ENCODE measurements around the gene SIRT1.
"Not testable (repeated sequence)": the region's sequence is repeated elsewhere in the genome, so short reads cannot be mapped to it uniquely, and the experiment has no call there.

Gene SIRT1

DNA sequence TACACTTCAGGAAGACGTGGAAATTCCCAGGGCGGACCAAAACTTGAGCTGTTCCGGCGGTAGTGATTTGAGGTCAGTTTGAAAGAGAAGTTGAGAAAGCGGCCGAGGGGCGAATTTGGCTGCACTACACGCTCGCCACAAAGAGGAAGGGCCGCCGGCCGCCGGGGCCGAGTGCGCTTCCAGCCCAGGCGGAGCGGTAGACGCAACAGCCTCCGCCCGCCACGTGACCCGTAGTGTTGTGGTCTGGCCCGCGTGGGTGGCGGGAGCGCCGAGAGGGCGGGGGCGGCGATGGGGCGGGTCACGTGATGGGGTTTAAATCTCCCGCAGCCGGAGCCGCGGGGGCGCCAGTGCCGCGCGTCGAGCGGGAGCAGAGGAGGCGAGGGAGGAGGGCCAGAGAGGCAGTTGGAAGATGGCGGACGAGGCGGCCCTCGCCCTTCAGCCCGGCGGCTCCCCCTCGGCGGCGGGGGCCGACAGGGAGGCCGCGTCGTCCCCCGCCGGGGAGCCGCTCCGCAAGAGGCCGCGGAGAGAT lies at the start of gene SIRT1:
SIRT1 (plus strand) TSS at position 344 of the 529 bp plus-strand sequence; CDS start at position 410, 66 bp downstream.
- H3K36me3 ChIP-seq (ENCODE audit: control insufficient read depth, insufficient read depth, low read length) = peaks cover 30% of the 10 kb centered on the region
- H3K27me3 ChIP-seq (ENCODE audit: control insufficient read depth, insufficient read depth, low read length) = no peaks in the 10 kb centered on the region
- H3K4me1 ChIP-seq (ENCODE audit: control insufficient read depth, insufficient read depth, low read length) = peaks cover 5% of the 10 kb centered on the region; the same call in 1 of the 2 replicates
- H3K9ac ChIP-seq (ENCODE audit: low read length) = peak within 1 kb of the TSS; percentile 88
- peak within 1 kb of the TSS; percentile 80; the same call in 1 of the 2 replicates for H3K27ac ChIP-seq (ENCODE audit: low read depth, low read length)
- peak within 1 kb of the TSS; percentile 88 for H3K4me3 ChIP-seq (ENCODE audit: low read depth, low read length)
- H3K9me3 ChIP-seq (ENCODE audit: control insufficient read depth, insufficient read depth, low read depth, low read length) = no peaks in the 10 kb centered on the region

DNA sequence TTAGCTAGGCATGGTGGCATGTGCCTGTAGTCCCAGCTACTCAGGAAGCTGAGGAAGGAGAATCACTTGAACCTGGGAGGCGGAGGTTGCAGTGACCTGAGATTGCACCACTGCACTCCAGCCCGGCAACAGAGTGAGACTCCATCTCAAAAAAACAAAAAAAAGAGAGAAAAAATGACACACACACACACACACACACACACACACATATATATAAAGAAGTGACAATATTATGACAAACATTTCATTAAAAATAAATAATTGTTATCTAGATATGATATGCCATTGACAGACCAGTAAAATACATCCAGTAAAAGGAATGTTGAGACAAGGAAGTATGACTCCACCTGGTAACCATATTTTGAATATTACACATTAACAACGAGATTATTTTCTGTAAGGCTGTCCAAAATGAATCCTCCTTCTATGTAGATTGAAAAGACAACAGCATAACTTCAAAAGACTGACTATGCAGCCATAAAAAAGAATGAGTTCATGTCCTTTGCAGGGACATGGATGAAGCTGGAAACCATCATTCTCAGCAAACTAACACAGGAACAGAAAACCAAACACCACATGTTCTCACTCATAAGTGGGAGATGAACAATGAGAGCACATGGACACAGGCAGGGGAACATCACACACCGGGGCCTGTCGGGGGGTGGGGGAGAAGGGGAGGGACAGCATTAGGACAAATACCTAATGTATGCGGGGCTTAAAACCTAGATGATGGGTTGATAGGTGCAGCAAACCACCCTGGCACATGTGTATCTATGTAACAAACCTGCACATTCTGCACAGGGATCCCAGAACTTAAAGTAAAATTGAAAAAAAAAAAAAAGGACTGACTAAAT lies 48.7 kb upstream of the SIRT1 start:
- not testable (repeated sequence) for H3K36me3 ChIP-seq (ENCODE audit: control insufficient read depth, insufficient read depth, low read length); H3K27ac ChIP-seq (ENCODE audit: low read depth, low read length); H3K4me3 ChIP-seq (ENCODE audit: low read depth, low read length); H3K4me1 ChIP-seq (ENCODE audit: control insufficient read depth, insufficient read depth, low read length); H3K9ac ChIP-seq (ENCODE audit: low read length); H3K9me3 ChIP-seq (ENCODE audit: control insufficient read depth, insufficient read depth, low read depth, low read length); H3K27me3 ChIP-seq (ENCODE audit: control insufficient read depth, insufficient read depth, low read length)

DNA sequence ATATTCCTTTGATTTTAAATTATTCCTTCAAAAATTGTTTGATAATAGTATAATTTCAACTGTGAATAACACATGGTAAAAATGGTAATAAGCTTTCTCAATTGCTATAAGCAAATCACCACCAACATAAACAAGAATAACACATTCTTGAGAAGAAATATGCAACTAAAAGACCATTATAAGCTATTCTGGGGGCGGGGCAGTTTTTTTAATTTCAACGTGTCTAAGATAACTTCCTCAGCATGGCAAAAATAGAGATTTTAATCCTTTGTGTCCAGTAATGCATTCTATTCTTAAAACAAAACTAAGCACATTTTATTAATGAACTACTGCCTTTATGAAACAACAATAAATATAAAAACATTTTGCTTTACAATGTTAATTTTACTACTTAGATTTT lies 48.0 kb upstream of the SIRT1 start:
- Histone ChIP-seq H3K36me3 (ENCODE audit: control insufficient read depth, insufficient read depth, low read length) (no peaks in the 10 kb centered on the region), H3K9ac (ENCODE audit: low read length) (no peak overlapping the region), H3K27me3 (ENCODE audit: control insufficient read depth, insufficient read depth, low read length) (no peaks in the 10 kb centered on the region), H3K27ac (ENCODE audit: low read depth, low read length) (no peak overlapping the region), H3K4me3 (ENCODE audit: low read depth, low read length) (no peak overlapping the region), H3K9me3 (ENCODE audit: control insufficient read depth, insufficient read depth, low read depth, low read length) (peaks cover 4% of the 10 kb centered on the region; the same call in 1 of the 2 replicates), H3K4me1 (ENCODE audit: control insufficient read depth, insufficient read depth, low read length) (no peaks in the 10 kb centered on the region)

DNA sequence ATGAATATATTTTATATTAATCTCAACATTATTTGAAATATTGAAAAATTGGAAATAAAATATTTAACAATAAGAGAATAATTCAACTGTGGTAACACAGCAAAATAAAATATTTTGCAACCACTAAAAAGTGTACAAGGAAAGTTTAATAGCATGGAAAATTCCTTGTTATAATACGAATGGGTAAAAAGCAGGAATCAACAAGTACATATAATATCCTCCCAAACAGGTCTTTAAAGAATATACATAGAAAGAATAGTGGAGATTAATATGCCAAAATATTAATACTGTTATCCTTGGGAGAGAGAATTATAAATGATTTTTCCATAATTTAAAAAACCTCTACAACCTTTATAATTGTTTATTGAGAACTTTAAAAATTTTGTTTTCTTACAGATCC lies 47.5 kb upstream of the SIRT1 start:
- Histone ChIP-seq H3K4me3 (ENCODE audit: low read depth, low read length) (no peak overlapping the region), H3K4me1 (ENCODE audit: control insufficient read depth, insufficient read depth, low read length) (no peaks in the 10 kb centered on the region), H3K27ac (ENCODE audit: low read depth, low read length) (no peak overlapping the region), H3K27me3 (ENCODE audit: control insufficient read depth, insufficient read depth, low read length) (no peaks in the 10 kb centered on the region), H3K36me3 (ENCODE audit: control insufficient read depth, insufficient read depth, low read length) (no peaks in the 10 kb centered on the region), H3K9me3 (ENCODE audit: control insufficient read depth, insufficient read depth, low read depth, low read length) (peaks cover 6% of the 10 kb centered on the region), H3K9ac (ENCODE audit: low read length) (no peak overlapping the region)

DNA sequence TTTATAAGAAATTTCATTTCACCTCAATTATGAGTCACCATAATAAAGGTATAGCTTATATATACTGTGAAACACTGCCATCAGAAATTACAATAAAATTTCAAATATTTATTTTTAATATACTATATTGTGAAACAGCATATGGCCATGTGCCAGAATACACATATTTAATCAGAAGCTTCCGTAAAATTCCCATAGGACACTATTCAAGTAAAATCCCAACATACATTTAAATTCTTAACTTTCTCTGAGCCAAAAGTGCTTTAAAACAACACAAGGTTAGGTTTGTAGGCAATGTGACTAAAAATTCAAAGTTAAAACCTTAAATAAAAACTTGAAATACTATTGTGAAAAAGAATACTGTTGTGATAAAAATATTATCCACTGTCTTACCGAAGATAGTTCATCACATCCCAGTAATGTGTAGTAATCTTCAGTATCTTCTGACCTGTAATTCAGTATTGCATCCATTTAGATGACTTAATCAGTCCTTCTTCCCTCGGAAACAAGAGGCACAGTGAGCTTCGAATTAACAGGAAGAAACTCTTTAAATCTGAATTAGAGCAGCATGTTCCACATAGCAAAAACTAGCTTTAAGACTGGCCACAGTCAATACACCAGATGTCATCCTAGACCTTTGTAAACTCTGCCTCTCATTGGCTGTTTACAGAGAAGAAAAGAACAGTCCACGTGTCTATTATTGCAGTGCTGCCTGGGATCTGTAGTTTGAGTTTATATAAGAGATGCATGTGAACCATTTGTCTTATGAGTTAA lies 46.7 kb upstream of the SIRT1 start, which contains the start of gene DNAJC12:
DNAJC12 (minus strand) TSS at position 648 of the 774 bp plus-strand sequence; CDS start at position 471, 177 bp downstream.
- no peak within 1 kb of the TSS for H3K9ac ChIP-seq (ENCODE audit: low read length)
- peak within 1 kb of the TSS; percentile 6; the same call in 1 of the 2 replicates for H3K4me3 ChIP-seq (ENCODE audit: low read depth, low read length)
- H3K27me3 ChIP-seq (ENCODE audit: control insufficient read depth, insufficient read depth, low read length) = no peaks in the 10 kb centered on the region
- H3K36me3 ChIP-seq (ENCODE audit: control insufficient read depth, insufficient read depth, low read length) = no peaks in the 10 kb centered on the region
- H3K4me1 ChIP-seq (ENCODE audit: control insufficient read depth, insufficient read depth, low read length) = no peaks in the 10 kb centered on the region
- peaks cover 10% of the 10 kb centered on the region for H3K9me3 ChIP-seq (ENCODE audit: control insufficient read depth, insufficient read depth, low read depth, low read length)
- no peak within 1 kb of the TSS for H3K27ac ChIP-seq (ENCODE audit: low read depth, low read length)

DNA sequence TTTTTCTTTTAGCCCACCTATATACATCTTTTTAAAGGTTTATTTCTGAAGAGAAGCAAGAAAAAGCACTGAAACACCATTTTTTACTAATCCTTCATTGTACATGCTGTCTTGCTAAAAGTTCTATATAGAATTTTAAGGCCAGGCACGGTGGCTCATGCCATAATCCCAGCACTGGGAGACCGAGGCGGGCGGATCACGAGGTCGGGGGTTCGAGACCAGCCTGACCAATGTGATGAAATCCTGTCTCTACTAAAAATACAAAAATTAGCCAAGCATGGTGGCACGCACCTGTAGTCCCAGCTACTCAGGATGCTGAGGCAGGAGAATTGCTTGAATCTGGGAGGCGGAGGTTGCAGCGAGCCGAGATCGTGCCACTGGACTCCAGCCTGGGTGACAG lies 44.9 kb upstream of the SIRT1 start:
- H3K36me3 ChIP-seq (ENCODE audit: control insufficient read depth, insufficient read depth, low read length); H3K4me3 ChIP-seq (ENCODE audit: low read depth, low read length); H3K9me3 ChIP-seq (ENCODE audit: control insufficient read depth, insufficient read depth, low read depth, low read length); H3K9ac ChIP-seq (ENCODE audit: low read length); H3K27me3 ChIP-seq (ENCODE audit: control insufficient read depth, insufficient read depth, low read length); H3K4me1 ChIP-seq (ENCODE audit: control insufficient read depth, insufficient read depth, low read length); H3K27ac ChIP-seq (ENCODE audit: low read depth, low read length): not testable (repeated sequence)

DNA sequence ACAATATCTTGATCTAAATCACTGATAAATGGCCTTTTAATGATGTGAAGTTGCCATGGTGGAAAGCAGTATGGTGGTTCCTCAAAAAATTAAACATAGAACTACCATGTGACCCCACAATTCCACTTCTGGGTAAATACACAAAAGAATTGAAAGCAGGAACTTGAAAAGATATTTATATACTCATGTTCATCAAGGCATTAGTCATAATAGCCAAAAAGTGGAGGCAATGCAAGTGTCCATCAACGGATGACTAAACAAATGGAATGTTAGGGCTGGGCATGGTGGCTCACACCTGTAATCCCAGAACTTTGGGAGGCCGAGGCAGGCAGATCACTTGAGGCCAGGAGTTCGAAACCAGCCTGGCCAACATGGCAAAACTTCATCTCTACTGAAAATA lies 44.5 kb upstream of the SIRT1 start:
- H3K4me1 ChIP-seq (ENCODE audit: control insufficient read depth, insufficient read depth, low read length) = no peaks in the 10 kb centered on the region
- H3K27me3 ChIP-seq (ENCODE audit: control insufficient read depth, insufficient read depth, low read length) = no peaks in the 10 kb centered on the region
- H3K9me3 ChIP-seq (ENCODE audit: control insufficient read depth, insufficient read depth, low read depth, low read length) = peaks cover 10% of the 10 kb centered on the region
- no peaks in the 10 kb centered on the region for H3K36me3 ChIP-seq (ENCODE audit: control insufficient read depth, insufficient read depth, low read length)
- H3K27ac ChIP-seq (ENCODE audit: low read depth, low read length) = no peak overlapping the region
- no peak overlapping the region for H3K9ac ChIP-seq (ENCODE audit: low read length)
- no peak overlapping the region for H3K4me3 ChIP-seq (ENCODE audit: low read depth, low read length)

DNA sequence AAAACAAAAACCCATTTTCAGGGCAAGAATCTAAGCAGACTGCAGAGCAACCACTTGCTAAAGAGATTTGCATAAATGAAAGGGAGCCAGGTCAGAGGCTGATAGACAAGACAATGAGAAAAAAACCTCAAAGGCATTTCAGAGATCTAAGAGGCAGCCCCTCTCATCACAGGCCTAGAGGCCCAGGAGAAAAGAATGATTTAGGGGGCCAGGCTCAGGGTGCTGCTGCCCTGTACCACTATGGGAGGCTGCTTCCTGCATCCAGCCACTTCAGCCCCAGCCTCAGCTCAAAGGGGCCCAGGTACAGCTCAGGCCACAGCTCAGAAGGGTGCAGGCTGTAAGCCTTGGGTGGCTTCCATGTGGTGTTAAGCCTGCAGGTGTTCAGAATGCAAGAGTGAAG lies 42.7 kb upstream of the SIRT1 start:
- no peak overlapping the region for H3K27ac ChIP-seq (ENCODE audit: low read depth, low read length)
- H3K36me3 ChIP-seq (ENCODE audit: control insufficient read depth, insufficient read depth, low read length) = no peaks in the 10 kb centered on the region
- no peaks in the 10 kb centered on the region for H3K27me3 ChIP-seq (ENCODE audit: control insufficient read depth, insufficient read depth, low read length)
- no peak overlapping the region for H3K9ac ChIP-seq (ENCODE audit: low read length)
- peaks cover 10% of the 10 kb centered on the region for H3K9me3 ChIP-seq (ENCODE audit: control insufficient read depth, insufficient read depth, low read depth, low read length)
- no peaks in the 10 kb centered on the region for H3K4me1 ChIP-seq (ENCODE audit: control insufficient read depth, insufficient read depth, low read length)
- H3K4me3 ChIP-seq (ENCODE audit: low read depth, low read length) = no peak overlapping the region

DNA sequence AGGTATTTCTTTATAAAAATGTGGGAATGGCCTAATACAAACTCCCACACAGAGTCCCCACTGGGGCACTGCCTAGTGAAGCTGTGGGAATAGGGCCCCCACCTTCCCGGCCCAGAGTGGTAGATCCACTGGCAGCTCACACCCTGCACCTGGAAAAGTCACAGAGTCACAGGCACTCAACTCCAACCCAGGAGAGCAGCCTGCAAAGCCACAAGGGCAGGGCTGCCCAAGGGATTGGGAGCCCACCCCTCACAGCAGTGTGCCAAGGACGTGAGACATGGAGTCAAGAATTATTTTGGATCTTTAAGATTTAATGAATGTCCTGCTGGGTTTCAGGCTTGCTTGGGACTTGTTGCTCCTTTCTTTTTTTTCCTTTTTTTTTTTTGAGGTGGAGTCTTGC lies 41.2 kb upstream of the SIRT1 start:
- H3K4me3 ChIP-seq (ENCODE audit: low read depth, low read length) = no peak overlapping the region
- H3K27me3 ChIP-seq (ENCODE audit: control insufficient read depth, insufficient read depth, low read length) = no peaks in the 10 kb centered on the region
- H3K4me1 ChIP-seq (ENCODE audit: control insufficient read depth, insufficient read depth, low read length) = no peaks in the 10 kb centered on the region
- no peak overlapping the region for H3K9ac ChIP-seq (ENCODE audit: low read length)
- H3K27ac ChIP-seq (ENCODE audit: low read depth, low read length) = no peak overlapping the region
- no peaks in the 10 kb centered on the region for H3K36me3 ChIP-seq (ENCODE audit: control insufficient read depth, insufficient read depth, low read length)
- peaks cover 10% of the 10 kb centered on the region for H3K9me3 ChIP-seq (ENCODE audit: control insufficient read depth, insufficient read depth, low read depth, low read length)

DNA sequence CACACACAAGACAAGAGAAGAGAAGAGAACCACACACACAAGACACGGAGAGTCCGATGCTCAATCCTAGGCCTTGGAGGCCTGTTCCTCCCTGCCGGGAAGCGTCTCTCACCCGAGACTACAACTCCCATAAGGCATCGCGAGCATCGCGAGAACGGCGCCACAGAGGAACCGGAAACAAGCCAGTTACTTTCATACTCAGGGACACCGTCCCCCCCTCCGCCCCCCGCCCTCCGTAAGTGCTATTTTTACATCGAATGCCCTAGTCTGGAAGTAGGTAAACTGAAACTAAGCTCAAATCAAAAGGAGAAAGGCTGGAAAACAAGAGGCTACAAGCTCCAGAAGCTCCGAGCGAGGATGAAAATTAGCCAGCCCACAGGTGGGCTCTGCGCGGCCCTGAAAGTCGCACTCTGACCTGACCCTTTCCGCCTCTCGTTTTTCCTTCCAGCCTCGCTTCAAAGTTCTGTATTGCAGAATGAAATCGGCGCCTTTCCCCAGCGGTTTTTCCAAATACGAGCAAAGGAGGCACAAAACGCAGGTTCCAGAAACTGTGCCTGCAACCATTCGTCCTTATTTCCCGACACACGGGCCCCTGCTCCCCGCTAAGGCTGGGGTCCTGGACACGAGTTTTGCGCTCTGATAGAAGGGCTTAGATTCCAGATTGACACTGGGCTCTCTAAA lies 35.0 kb upstream of the SIRT1 start:
- Histone ChIP-seq H3K9ac (ENCODE audit: low read length) (peak overlapping the region; percentile 89), H3K9me3 (ENCODE audit: control insufficient read depth, insufficient read depth, low read depth, low read length) (no peaks in the 10 kb centered on the region), H3K4me3 (ENCODE audit: low read depth, low read length) (peak overlapping the region; percentile 89), H3K36me3 (ENCODE audit: control insufficient read depth, insufficient read depth, low read length) (no peaks in the 10 kb centered on the region), H3K27ac (ENCODE audit: low read depth, low read length) (peak overlapping the region; percentile 76), H3K27me3 (ENCODE audit: control insufficient read depth, insufficient read depth, low read length) (no peaks in the 10 kb centered on the region), H3K4me1 (ENCODE audit: control insufficient read depth, insufficient read depth, low read length) (no peaks in the 10 kb centered on the region)
